Hepatocyte (in vitro differentiated cells): ENCODE measurements around the gene IL34. TPM values are rescaled to one million over a fixed set of nuclear protein-coding genes. Genes with fewer than 3 reads are reported as not detected.

ENCODE experiments used
- DNase-seq: peaks from one replicate; pipeline ENCODE4 v3.0.0-alpha.2; 2016; ENCODE audit warnings: low spot score
- H2AFZ ChIP-seq: fragments of 200-600 bp; sonication (generic); 2 replicates; pipeline ENCODE4 v1.6.0; 2016; ENCODE audit warnings: antibody characterized with exemption, mild to moderate bottlenecking
- H3K27ac ChIP-seq: fragments of 200-600 bp; sonication (generic); 2 replicates; pipeline ENCODE4 v1.5.1; 2016; ENCODE audit warnings: mild to moderate bottlenecking
- H3K27me3 ChIP-seq: fragments of 200-600 bp; sonication (generic); 2 replicates; pipeline ENCODE4 v1.6.1; 2016
- H3K36me3 ChIP-seq: fragments of 200-600 bp; sonication (generic); replicated peaks from 2 replicates; pipeline ENCODE4 v1.5.1; 2016; ENCODE audit warnings: low read depth; ENCODE audit not compliant: insufficient read depth
- H3K4me1 ChIP-seq: fragments of 200-600 bp; sonication (generic); 2 replicates; pipeline ENCODE4 v1.5.1; 2016; ENCODE audit warnings: mild to moderate bottlenecking, moderate library complexity; ENCODE audit not compliant: insufficient read depth
- H3K4me2 ChIP-seq: fragments of 200-600 bp; sonication (generic); 2 replicates; pipeline ENCODE4 v1.6.0; 2016
- H3K4me3 ChIP-seq: fragments of 200-600 bp; sonication (generic); 2 replicates; pipeline ENCODE4 v1.5.1; 2016; ENCODE audit warnings: mild to moderate bottlenecking
- H3K79me2 ChIP-seq: fragments of 200-600 bp; sonication (generic); 2 replicates; pipeline ENCODE4 v1.6.0; 2017; ENCODE audit warnings: mild to moderate bottlenecking
- H3K9me2 ChIP-seq: fragments of 200-600 bp; sonication (generic); replicated peaks from 2 replicates; pipeline ENCODE4 v1.6.0; 2017; ENCODE audit warnings: mild to moderate bottlenecking; ENCODE audit not compliant: insufficient read depth
- H3K9me3 ChIP-seq: fragments of 200-600 bp; sonication (generic); 2 replicates; pipeline ENCODE4 v1.5.1; 2016; ENCODE audit warnings: low read depth, mild to moderate bottlenecking
- H4K20me1 ChIP-seq: fragments of 200-600 bp; sonication (generic); 2 replicates; pipeline ENCODE4 v1.6.0; 2016; ENCODE audit warnings: mild to moderate bottlenecking; ENCODE audit not compliant: insufficient read depth, poor library complexity, severe bottlenecking
- EZH2 ChIP-seq: fragments of 200-600 bp; sonication (generic); IDR thresholded peaks from 2 replicates; pipeline ENCODE4 v1.6.1; 2016; ENCODE audit warnings: antibody characterized with exemption, mild to moderate bottlenecking, borderline replicate concordance
- EZH2phosphoT487 ChIP-seq: fragments of 200-600 bp; sonication (generic); IDR thresholded peaks from one replicate; pipeline ENCODE4 v1.6.1; 2018; ENCODE audit warnings: antibody characterized with exemption, mild to moderate bottlenecking, low read depth, moderate library complexity; ENCODE audit not compliant: unreplicated experiment, severe bottlenecking
- WGBS: methylation state at CpG from one replicate; pipeline ENCODE4 v1.1.6; 2016; ENCODE audit warnings: low lambda C conversion rate; ENCODE audit errors: missing lambda C conversion rate; 5-methylcytosine and 5-hydroxymethylcytosine counted together
- polyA plus RNA-seq: library from polyadenylated mRNA; unstranded; fragments of >200 nt; fragmentation: Nextera tagmentation; extraction: Ambion mirVana; gene quantifications from 2 replicates; pipeline ENCODE4 v1.2.1, GENCODE V29; 2016
- total RNA-seq: library from RNA; depleted of rRNA; stranded (reverse); fragments of >200 nt; gene quantifications from 2 replicates; pipeline ENCODE4 v1.2.3, GENCODE V29; 2014
- TF ChIP-seq, protein P1 (sequence below): fragments of 200-600 bp; sonication (generic); IDR thresholded peaks from 2 replicates; pipeline ENCODE4 v1.5.1; 2016; ENCODE audit warnings: antibody characterized with exemption, mild to moderate bottlenecking; ENCODE audit not compliant: poor library complexity

The IL34 gene
- total and polyA plus RNA-seq, 2 experiments from 2014 or later = 0.48 to 2.2 TPM

DNA sequence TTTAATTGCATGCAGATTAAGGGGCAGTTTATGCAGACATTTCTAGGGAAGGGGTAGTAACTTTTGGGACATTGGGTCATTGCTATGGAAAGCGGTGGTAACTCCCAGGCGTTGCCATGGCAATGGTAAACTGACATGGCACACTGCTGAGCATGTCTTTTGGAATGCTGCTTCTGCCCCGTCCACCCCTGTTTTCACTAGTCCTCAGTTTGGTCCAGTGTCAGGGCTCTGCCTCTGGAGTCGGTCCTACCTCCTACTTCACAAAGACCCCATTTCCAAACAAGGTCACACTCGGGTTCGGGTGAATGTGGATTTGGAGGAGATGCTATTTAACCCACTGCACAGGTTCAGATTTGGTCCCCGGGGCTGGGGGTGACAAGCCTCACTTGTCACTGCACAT lies 2.9 kb downstream of the IL34 start:
- Histone ChIP-seq H3K27me3 (no peaks in the 10 kb centered on the region), H3K9me3 (no peaks in the 10 kb centered on the region), H3K4me1 (no peaks in the 10 kb centered on the region), H3K4me3 (no peak overlapping the region), H3K36me3 (no peaks in the 10 kb centered on the region), H3K4me2 (no peak overlapping the region), H3K79me2 (no peaks in the 10 kb centered on the region), H3K27ac (no peak overlapping the region), H4K20me1 (no peaks in the 10 kb centered on the region), H3K9me2 (no peaks in the 10 kb centered on the region), H2AFZ (no peak overlapping the region)
- WGBS = 86% methylated on average over 7 of the region's 7 CpGs
- no peak for DNase-seq
- TF ChIP-seq, protein P1, sequence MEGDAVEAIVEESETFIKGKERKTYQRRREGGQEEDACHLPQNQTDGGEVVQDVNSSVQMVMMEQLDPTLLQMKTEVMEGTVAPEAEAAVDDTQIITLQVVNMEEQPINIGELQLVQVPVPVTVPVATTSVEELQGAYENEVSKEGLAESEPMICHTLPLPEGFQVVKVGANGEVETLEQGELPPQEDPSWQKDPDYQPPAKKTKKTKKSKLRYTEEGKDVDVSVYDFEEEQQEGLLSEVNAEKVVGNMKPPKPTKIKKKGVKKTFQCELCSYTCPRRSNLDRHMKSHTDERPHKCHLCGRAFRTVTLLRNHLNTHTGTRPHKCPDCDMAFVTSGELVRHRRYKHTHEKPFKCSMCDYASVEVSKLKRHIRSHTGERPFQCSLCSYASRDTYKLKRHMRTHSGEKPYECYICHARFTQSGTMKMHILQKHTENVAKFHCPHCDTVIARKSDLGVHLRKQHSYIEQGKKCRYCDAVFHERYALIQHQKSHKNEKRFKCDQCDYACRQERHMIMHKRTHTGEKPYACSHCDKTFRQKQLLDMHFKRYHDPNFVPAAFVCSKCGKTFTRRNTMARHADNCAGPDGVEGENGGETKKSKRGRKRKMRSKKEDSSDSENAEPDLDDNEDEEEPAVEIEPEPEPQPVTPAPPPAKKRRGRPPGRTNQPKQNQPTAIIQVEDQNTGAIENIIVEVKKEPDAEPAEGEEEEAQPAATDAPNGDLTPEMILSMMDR = no peak
- TF ChIP-seq EZH2phosphoT487 (no peak), EZH2 (no peak)

DNA sequence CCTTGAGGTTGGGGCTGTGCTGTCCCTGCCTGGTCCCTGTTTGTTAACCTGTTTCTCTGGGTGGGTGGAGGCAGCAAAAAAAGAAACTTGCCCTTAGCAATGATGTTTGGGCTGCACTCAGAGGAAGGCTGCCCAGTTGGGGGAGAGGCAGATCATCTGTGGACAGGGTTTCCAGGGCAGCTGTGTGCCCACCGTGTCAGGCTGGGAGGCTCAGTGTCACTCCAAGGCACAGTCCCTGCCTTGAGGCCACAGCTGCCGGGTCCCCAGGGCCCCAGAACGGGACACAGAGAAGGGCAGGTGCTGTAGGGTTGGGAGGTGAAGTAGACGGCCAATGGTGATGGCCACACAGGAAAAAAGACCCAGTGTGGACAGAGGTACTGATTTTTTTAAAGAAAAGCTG lies 3.9 kb downstream of the IL34 start:
- H3K79me2 ChIP-seq = no peaks in the 10 kb centered on the region
- no peak overlapping the region for H2AFZ ChIP-seq
- 81% methylated on average over 4 of the region's 4 CpGs for WGBS
- H3K4me3 ChIP-seq = no peak overlapping the region
- TF ChIP-seq, protein P1 = no peak
- TF ChIP-seq EZH2phosphoT487 = no peak
- H3K27ac ChIP-seq = no peak overlapping the region
- no peaks in the 10 kb centered on the region for H3K36me3 ChIP-seq
- no peaks in the 10 kb centered on the region for H4K20me1 ChIP-seq
- no peaks in the 10 kb centered on the region for H3K9me2 ChIP-seq
- H3K27me3 ChIP-seq = no peaks in the 10 kb centered on the region
- H3K9me3 ChIP-seq = no peaks in the 10 kb centered on the region
- no peak overlapping the region for H3K4me2 ChIP-seq
- no peak for DNase-seq
- H3K4me1 ChIP-seq = no peaks in the 10 kb centered on the region

DNA sequence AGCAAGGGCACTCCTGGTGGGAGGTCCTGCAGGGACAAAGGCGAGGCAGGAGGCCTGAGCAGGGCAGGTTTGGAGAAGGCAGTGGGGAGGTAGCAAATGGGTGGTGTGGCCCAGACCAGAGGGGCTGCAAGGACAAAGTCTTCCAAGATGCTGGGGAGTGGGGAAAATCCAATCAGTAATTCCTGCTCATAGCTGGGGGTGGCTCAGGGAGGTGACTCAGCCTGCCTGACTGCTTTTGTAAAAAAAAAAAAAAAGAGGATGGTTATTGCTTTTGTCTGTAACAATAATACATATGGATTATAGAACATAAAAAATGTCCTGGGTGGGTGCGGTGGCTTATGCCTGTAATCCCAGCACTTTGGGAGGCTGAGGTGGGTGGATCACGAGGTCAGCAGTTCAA lies 5.2 kb downstream of the IL34 start:
- H2AFZ ChIP-seq = no peak overlapping the region
- H3K4me3 ChIP-seq = no peak overlapping the region
- TF ChIP-seq EZH2phosphoT487 (no peak), EZH2 (no peak)
- TF ChIP-seq, protein P1 = no peak
- no peaks in the 10 kb centered on the region for H3K9me2 ChIP-seq
- H3K27me3 ChIP-seq = no peaks in the 10 kb centered on the region
- H3K4me2 ChIP-seq = no peak overlapping the region
- no peak overlapping the region for H3K27ac ChIP-seq
- no peaks in the 10 kb centered on the region for H3K79me2 ChIP-seq
- DNase-seq = no peak
- no peaks in the 10 kb centered on the region for H3K9me3 ChIP-seq
- H3K36me3 ChIP-seq = no peaks in the 10 kb centered on the region
- WGBS = 77% methylated on average over 3 of the region's 3 CpGs
- no peaks in the 10 kb centered on the region for H3K4me1 ChIP-seq
- no peaks in the 10 kb centered on the region for H4K20me1 ChIP-seq

DNA sequence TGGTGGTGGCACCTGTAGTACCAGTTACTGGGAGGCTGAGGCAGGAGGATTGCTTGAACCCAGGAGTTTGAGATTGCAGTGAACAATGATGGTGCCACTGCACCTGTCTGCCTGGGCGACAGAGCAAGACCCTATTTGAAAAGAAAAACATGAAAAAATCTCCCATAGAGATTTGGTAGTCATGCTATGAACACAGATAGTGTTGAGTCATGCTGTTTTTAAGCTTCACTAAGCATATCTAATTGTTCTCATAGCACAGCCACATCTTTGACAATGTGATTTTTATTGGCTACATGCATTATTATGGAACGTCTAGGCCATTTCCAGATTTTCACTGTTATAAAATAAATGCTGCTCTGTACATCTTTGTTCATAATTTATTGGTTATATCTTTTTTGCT lies 6.0 kb downstream of the IL34 start:
- no peak overlapping the region for H2AFZ ChIP-seq
- WGBS = 80% methylated on average over 2 of the region's 2 CpGs
- H3K27ac ChIP-seq = no peak overlapping the region
- no peaks in the 10 kb centered on the region for H3K36me3 ChIP-seq
- no peak overlapping the region for H3K4me3 ChIP-seq
- no peaks in the 10 kb centered on the region for H3K79me2 ChIP-seq
- H3K9me2 ChIP-seq = no peaks in the 10 kb centered on the region
- no peaks in the 10 kb centered on the region for H3K9me3 ChIP-seq
- TF ChIP-seq EZH2 (no peak), EZH2phosphoT487 (no peak)
- TF ChIP-seq, protein P1 = no peak
- no peak for DNase-seq
- no peaks in the 10 kb centered on the region for H3K27me3 ChIP-seq
- H3K4me1 ChIP-seq = no peaks in the 10 kb centered on the region
- no peaks in the 10 kb centered on the region for H4K20me1 ChIP-seq
- H3K4me2 ChIP-seq = no peak overlapping the region
